Natural killer cell (primary cell): ENCODE data around the gene SPAG9. TPM values are rescaled to one million over a fixed set of nuclear protein-coding genes. Genes with fewer than 3 reads are reported as not detected.

ENCODE experiments used
- ATAC-seq, 3 donors: fragments of 150-1000 bp in 2 of 3; fragments of 200-7000 bp in 1 of 3; cut with Tn5 transposase; 1 replicate in 1 of 3; 2 replicates in 2 of 3; pipeline ENCODE4 v1.10.0; 2021; ENCODE audit warnings: mild to moderate bottlenecking in 2 of 3, moderate library complexity in 2 of 3
- DNase-seq, 2 donors: peaks; one replicate each; pipeline versions ENCODE4 v3.0.0 to v3.0.0-alpha.2; 2013 to 2021; ENCODE audit warnings: mixed read lengths in 1 of 2
- H3K27ac ChIP-seq: one replicate; pipeline ENCODE4 v1.5.1; 2013; ENCODE audit warnings: mild to moderate bottlenecking, low read length
- H3K27me3 ChIP-seq: one replicate; pipeline ENCODE4 v1.6.1; 2013; ENCODE audit warnings: low read length; ENCODE audit not compliant: control insufficient read depth, insufficient read depth
- H3K36me3 ChIP-seq: one replicate; pipeline ENCODE4 v1.6.1; 2013; ENCODE audit warnings: low read length; ENCODE audit not compliant: control insufficient read depth, insufficient read depth
- H3K4me1 ChIP-seq: one replicate; pipeline ENCODE4 v1.6.1; 2013; ENCODE audit warnings: low read length; ENCODE audit not compliant: control insufficient read depth, insufficient read depth
- H3K4me3 ChIP-seq: one replicate; pipeline ENCODE4 v1.5.1; 2013; ENCODE audit warnings: low read length
- H3K9me3 ChIP-seq: one replicate; pipeline ENCODE4 v1.6.1; 2013; ENCODE audit warnings: low read length; ENCODE audit not compliant: control insufficient read depth, insufficient read depth
- H3K27ac Mint-ChIP-seq, 2 donors: one replicate each; pipeline ENCODE4 v1.8.0; 2022; ENCODE audit warnings: mild to moderate bottlenecking in 2 of 2, mixed read lengths in 2 of 2, moderate library complexity in 1 of 2
- H3K27me3 Mint-ChIP-seq, 2 donors: one replicate each; pipeline ENCODE4 v1.8.0; 2022; ENCODE audit warnings: low read depth in 2 of 2, mixed read lengths in 2 of 2
- H3K36me3 Mint-ChIP-seq: one replicate; pipeline ENCODE4 v1.8.0; 2022; ENCODE audit warnings: mixed read lengths
- H3K4me1 Mint-ChIP-seq, 2 donors: one replicate each; pipeline ENCODE4 v1.8.0; 2022; ENCODE audit warnings: mixed read lengths in 2 of 2
- H3K4me3 Mint-ChIP-seq: one replicate; pipeline ENCODE4 v1.8.0; 2022; ENCODE audit warnings: mild to moderate bottlenecking, moderate library complexity, mixed read lengths
- H3K9me3 Mint-ChIP-seq, 2 donors: one replicate each; pipeline ENCODE4 v1.8.0; 2022; ENCODE audit warnings: mixed read lengths in 2 of 2
- CTCF ChIP-seq: fragments of 200-600 bp; IDR thresholded peaks from one replicate; pipeline ENCODE4 v1.8.0; 2022; ENCODE audit warnings: antibody characterized with exemption
- WGBS: methylation state at CpG from one replicate; pipeline ENCODE4 v1.1.7; 2013; ENCODE audit warnings: missing lambda C conversion rate; ENCODE audit not compliant: insufficient coverage; 5-methylcytosine and 5-hydroxymethylcytosine counted together
- intact Hi-C: fragments of 100-400 bp; cut with micrococcal nuclease; formaldehyde crosslinking; loops from one replicate; pipeline ENCODE4 v1.14.2; 2022
- total RNA-seq, 4 donors: library from RNA; stranded (reverse); fragments of 120-200 nt in 1 of 4; gene quantifications; one replicate each; pipeline versions ENCODE4 v1.2.3 to v1.2.4, GENCODE V29; 2013 to 2022

SPAG9 gene
- total RNA-seq, 3 donors from 2014 or later (not counting 1 experiment from before 2014, with no cell fraction given) = 78.1 to 91.7 (median 90.3) TPM

GRCh38 chr17:51060396-51060795 is 60.3 kb downstream of the SPAG9 start:
- intact Hi-C loops = no loop called here
- no peaks in the 10 kb centered on the region for H3K27me3 Mint-ChIP-seq
- 98% methylated on average over 5 of the region's 5 CpGs for WGBS
- H3K36me3 Mint-ChIP-seq = no peaks in the 10 kb centered on the region
- no peak overlapping the region for H3K27ac Mint-ChIP-seq
- Histone ChIP-seq H3K36me3 (no peaks in the 10 kb centered on the region), H3K4me1 (no peaks in the 10 kb centered on the region), H3K4me3 (no peak overlapping the region), H3K27ac (no peak overlapping the region), H3K27me3 (no peaks in the 10 kb centered on the region), H3K9me3 (no peaks in the 10 kb centered on the region)
- no peak for TF ChIP-seq CTCF
- no peaks in the 10 kb centered on the region for H3K9me3 Mint-ChIP-seq
- DNase-seq (no peak), ATAC-seq (no peak)
- H3K4me3 Mint-ChIP-seq = no peak overlapping the region
- peaks cover 8 to 40% of the 10 kb centered on the region in 2 donors for H3K4me1 Mint-ChIP-seq

GRCh38 chr17:51059781-51060180 is 60.9 kb downstream of the SPAG9 start:
- 96% methylated on average over 2 of the region's 2 CpGs for WGBS
- peaks cover 8 to 40% of the 10 kb centered on the region in 2 donors for H3K4me1 Mint-ChIP-seq

GRCh38 chr17:51057534-51057933 is 63.1 kb downstream of the SPAG9 start:
- WGBS = 90% methylated on average over 2 of the region's 3 CpGs
- Histone ChIP-seq H3K27me3 (no peaks in the 10 kb centered on the region), H3K27ac (no peak overlapping the region), H3K4me1 (no peaks in the 10 kb centered on the region), H3K9me3 (no peaks in the 10 kb centered on the region), H3K36me3 (no peaks in the 10 kb centered on the region), H3K4me3 (no peak overlapping the region)
- Mint-ChIP-seq H3K9me3 (no peaks in the 10 kb centered on the region), H3K27me3 (no peaks in the 10 kb centered on the region), H3K36me3 (no peaks in the 10 kb centered on the region), H3K4me1 (peaks cover 8 to 31% of the 10 kb centered on the region in 2 donors), H3K4me3 (no peak overlapping the region), H3K27ac (no peak overlapping the region)
- no peak for DNase-seq
- no peak for ATAC-seq
- TF ChIP-seq CTCF = no peak
- intact Hi-C loops = no loop called here

More at GRCh38 chr17:51059781-51060180, 60.9 kb downstream of the SPAG9 start:
- H3K4me3 Mint-ChIP-seq = no peak overlapping the region
- Histone ChIP-seq H3K36me3 (no peaks in the 10 kb centered on the region), H3K4me3 (no peak overlapping the region), H3K27me3 (no peaks in the 10 kb centered on the region), H3K27ac (no peak overlapping the region), H3K4me1 (no peaks in the 10 kb centered on the region), H3K9me3 (no peaks in the 10 kb centered on the region)
- TF ChIP-seq CTCF = no peak
- no peaks in the 10 kb centered on the region for H3K27me3 Mint-ChIP-seq
- DNase-seq (no peak), ATAC-seq (no peak)
- no peaks in the 10 kb centered on the region for H3K36me3 Mint-ChIP-seq
- intact Hi-C loops = no loop called here
- no peak overlapping the region for H3K27ac Mint-ChIP-seq
- H3K9me3 Mint-ChIP-seq = no peaks in the 10 kb centered on the region
